GM12872 (cell line): Measurements from ENCODE around the gene SLC41A3.

ENCODE experiments used
- TF ChIP-seq, protein P1 (sequence below): IDR thresholded peaks from 3 replicates; pipeline ENCODE4 v1.5.1; 2011; ENCODE audit warnings: low read depth, mild to moderate bottlenecking, low read length, moderate library complexity; ENCODE audit not compliant: insufficient read depth

SLC41A3 gene

DNA sequence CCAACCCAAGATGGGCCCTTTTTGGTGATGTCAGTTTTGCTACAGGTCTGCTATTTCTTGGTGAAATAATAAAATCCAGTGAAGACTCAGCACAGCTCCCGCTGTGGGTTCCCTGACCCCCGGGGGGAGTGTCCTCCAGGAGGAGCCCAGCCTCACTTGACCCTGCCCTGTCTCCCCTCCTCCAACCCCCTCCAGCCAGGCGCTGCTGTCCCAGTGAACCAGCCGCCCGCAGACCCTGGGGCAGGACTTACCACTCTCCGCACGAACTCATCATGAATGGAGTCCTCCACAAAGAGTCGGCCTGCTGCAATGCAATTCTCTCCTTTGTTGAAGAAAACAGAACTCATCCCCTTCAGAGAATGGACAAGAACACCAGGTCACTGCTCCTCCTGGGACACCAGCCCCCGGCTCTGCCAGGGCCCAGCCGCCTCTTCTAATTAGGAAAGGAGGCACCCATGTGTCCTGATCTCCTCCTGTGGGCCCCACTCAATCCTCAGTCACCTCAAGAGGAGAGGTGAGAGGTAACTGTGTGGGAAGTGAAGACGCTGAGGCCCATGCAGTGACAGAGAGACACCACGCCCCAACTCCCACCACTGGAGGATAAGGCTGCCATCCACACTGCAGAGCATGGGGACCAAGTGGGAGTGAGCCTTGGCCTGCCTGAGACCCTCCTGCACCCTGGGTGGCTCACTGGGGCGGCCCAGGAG lies 28.8 kb upstream of the SLC41A3 start:
- TF ChIP-seq, protein P1, sequence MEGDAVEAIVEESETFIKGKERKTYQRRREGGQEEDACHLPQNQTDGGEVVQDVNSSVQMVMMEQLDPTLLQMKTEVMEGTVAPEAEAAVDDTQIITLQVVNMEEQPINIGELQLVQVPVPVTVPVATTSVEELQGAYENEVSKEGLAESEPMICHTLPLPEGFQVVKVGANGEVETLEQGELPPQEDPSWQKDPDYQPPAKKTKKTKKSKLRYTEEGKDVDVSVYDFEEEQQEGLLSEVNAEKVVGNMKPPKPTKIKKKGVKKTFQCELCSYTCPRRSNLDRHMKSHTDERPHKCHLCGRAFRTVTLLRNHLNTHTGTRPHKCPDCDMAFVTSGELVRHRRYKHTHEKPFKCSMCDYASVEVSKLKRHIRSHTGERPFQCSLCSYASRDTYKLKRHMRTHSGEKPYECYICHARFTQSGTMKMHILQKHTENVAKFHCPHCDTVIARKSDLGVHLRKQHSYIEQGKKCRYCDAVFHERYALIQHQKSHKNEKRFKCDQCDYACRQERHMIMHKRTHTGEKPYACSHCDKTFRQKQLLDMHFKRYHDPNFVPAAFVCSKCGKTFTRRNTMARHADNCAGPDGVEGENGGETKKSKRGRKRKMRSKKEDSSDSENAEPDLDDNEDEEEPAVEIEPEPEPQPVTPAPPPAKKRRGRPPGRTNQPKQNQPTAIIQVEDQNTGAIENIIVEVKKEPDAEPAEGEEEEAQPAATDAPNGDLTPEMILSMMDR: no peak

DNA sequence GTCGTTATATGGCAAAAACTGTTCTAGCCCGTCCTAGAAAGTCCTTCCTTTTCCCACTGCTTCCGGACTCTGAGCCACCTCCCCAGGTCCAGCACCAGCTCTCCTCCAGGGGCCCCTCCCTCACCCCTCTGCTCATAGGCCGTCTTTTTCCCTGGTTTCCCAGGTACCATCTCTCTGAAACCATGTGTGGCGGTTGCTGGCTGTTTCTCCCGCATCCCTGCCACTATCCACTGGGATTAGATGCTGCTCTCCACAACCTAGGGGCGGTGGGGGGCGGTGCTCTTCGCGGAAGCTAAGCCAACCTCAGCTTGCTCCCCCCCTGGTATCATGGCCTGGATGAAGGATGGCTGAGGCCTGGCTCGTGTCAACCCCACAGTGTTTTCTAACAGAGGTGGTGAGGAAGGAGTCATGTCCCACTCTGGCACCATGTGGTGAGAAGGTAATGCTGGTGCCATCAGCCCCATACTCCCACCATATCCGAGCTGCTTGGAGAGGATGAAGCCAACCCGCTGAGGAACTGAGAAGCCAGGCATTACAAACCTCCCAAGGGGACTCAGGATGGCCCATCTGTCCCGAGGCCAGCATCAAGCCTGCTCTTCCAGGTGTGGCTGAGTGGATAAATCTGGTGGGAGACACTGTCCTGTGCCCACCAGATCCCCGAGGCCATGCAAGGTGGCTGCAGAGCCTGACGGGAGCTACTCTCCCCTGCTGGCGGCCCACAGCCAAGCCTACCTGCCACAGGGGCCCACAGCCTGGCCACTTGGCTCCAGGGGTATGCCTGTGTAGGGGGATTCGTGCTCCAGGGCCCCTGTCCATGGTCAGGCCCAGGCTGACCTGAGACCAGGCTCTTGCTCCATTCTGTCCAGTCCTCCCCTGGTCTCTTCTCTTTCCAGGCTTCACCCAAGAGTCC lies 27.9 kb upstream of the SLC41A3 start:
- TF ChIP-seq, protein P1: no peak

DNA sequence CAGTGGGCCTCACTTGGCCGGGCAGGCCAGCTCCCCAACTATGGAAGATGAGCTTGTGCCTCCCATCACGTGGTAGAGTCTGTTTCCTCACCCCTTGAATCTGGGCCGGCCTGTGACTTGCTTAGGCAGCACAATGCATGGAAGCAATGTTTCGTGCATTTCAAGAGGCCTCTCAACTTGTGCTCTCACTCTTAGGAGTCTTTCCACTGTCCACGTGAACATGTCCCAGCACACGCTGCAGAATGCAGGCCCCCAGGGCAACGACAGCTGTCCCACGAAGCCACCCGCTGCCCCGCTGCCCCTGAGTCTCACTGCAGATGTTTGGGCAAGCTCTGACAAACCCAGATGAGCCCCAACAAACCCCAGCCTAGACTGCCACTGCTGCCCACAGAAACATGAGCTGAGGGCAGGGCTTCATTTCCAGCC lies 27.2 kb upstream of the SLC41A3 start:
- TF ChIP-seq, protein P1: no peak

DNA sequence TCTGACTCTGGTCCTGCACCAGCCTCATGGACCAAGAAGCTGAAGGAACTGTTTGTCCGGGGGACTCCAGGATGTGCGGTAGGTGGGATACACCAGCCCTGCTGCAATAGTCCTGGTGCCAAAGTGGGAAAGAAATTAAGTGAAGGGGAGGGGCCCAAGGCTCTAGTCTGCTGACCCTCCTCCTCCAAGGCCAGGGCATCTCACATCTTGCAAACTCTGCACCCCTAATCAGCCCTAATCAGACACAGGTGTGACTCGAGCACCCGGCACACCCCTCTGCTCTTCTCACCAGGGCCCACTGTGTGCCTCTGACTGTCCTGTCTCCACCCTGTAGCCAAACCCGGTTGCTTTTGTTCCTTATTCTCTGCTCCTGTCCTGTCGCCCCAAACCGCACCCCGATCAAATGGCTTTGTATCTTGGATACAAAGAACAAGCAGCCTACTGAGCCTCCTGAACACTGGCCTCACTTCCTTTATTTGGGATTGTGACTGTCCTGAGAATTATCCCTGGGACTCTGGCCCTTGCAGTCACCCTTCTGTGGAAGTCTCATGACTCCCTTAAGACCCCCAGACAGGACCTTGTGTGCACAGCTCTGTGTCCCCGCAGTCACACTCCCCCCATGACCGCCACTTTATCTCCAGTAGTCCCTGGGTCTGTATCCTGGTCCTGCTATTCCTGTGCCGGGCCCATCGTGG lies 26.7 kb upstream of the SLC41A3 start:
- TF ChIP-seq, protein P1: no peak

DNA sequence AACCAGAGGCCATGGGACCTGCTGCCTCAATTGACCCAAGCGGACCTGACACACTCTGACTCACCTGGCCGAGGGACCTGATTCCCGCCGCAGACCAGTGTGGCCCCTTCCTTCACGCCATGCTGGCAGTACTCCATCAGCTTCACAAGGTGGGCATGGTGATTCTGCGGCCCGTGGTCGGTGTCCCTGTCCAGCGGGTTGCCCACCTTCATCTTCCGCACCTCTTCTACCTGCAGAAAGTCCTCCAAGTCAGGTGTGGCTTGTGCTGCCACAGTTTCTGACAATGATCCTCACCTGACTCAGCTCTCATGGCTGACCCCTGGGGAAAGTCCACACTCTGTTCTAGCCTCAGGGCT lies 25.9 kb upstream of the SLC41A3 start:
- TF ChIP-seq, protein P1: no peak

DNA sequence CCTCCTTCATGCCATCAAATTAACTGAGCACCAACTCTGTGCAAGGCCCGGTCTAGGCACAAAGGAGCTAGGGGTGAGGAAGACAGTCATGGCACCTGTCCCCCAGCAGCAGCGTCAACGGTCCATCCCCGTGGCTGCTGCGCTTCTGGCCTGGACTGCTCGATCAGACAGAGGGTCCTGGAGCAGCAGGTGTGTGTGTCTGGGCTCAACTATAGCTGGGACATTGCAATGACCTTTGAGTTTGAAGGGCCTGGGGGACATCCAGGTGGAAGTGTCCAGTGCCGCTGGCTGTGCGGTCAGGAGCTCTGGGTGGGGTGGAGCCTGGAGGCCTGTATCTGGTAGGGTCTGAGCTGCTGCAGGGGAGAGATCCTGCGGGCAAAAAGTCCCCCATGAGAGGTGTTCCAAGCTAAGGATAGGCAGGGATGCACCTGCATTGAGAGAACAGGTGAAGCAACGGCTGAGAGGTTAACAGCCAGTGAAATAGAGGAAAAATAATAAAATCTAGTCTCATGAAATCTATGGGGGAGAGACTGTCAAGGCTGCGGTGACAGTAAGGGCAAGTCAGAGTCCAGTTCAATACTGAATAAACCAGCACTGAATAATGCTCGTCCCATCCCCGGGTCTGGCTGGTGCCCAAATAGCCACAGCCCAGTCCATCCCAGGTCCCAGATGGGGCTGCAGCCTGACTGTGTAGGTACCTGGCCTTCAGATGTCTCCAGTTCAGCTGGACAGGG lies 25.4 kb upstream of the SLC41A3 start:
- TF ChIP-seq, protein P1: no peak
